Nucleus accumbens (tissue), 56 donors: ENCODE data around the gene COG7.
A peak's percentile ranks its signal among the peaks of the same experiment; 100 is the strongest.
"Not testable (repeated sequence)": the region's sequence is repeated elsewhere in the genome, so short reads cannot be mapped to it uniquely, and the experiment has no call there.

ENCODE experiments used
- DNase-seq, 56 donors: peaks; one replicate each; lab custom pipeline; 2025; lab: John Stamatoyannopoulos, UW

Gene COG7

DNA sequence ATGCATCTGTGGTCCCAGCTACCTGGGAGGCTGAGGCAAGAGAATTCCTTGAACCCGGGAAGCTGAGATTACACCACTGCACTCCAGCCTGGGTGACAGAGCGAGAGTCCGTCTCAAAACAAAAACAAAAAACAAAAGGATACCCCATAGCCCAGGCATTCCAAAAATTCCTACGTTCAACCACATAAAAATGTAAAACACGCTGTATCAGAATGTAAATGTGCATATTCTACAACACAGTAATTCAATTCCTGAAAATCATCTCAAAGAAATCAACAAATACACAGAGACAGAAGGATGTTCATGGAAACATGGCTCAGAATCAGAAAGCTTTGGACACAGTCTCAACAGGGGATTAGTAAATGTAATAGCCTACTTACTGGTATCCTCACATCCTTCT lies 33.0 kb downstream of the COG7 start:
- DNase-seq: no peak

DNA sequence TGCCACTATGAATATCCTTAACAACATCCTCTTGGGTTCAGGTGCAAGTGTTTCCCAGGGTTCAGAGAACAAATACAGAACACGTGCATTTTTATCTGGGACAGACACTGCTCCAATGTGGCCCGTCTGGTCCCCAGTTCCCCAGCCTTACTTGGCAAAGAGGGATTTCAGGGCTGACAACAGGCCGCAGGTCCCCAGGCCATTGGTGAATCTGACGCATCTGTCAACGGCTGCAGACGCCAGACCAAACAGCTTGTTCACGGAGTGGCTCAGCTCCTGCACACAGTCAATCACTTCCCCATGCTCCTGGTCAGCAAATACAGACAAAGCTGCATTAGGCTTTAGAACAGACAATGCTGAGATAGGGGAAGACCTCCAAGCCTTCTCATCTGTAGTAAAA lies 36.2 kb downstream of the COG7 start:
- DNase-seq: no peak

GRCh38 chr16:23414731-23415130 lies 38.3 kb downstream of the COG7 start:
- DNase-seq: no peak

DNA sequence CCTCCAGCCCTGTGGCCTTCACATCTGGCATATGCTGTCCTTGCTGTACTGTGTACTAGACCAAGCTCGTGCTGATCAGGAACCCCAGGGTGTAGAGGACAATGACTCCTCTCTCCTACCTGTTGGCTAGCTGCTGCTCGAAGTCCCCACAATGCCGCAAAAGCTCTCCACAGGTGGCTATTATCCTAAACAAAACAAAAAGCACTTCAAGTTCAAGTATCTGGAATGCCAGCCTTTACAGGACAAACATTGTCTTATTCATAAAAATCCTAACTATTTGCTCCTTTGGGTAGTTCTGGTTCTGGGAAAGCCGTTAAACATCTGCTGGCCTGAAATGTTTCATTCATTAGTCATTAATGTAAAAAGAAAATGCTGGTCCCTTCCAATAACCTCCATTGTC lies 42.8 kb downstream of the COG7 start:
- DNase-seq: no peak

GRCh38 chr16:23409522-23409921 lies 43.5 kb downstream of the COG7 start:
- DNase-seq: no peak

DNA sequence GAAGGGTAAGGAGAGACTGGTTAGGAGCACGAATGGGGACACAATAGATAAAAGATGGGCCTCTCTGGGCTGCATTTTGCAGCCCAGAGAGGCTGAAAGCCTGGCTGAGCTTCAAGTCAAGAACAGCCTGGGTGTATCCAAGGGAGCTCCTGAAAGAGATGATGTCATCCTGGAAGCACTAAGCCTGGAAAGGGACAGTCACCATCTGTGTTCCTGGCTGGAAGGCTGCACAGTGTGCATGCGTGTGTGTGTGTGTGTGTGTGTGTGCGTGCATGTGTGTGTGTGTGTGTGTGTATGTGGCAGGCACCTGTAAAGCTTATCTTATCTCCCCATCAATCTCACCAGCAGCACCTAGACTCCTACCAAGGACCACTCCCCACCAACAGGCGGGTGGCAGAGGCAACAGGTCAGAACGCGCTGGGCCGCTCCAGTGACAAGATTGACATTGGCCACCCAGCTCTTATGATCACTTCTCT lies 44.1 kb downstream of the COG7 start:
- DNase-seq: peak in 12 of 56 donors; percentile 4 to 42 (median 10)

- no peak for DNase-seq
Measured at GRCh38 chr16:23408242-23408822, 44.7 kb downstream of the COG7 start.

DNA sequence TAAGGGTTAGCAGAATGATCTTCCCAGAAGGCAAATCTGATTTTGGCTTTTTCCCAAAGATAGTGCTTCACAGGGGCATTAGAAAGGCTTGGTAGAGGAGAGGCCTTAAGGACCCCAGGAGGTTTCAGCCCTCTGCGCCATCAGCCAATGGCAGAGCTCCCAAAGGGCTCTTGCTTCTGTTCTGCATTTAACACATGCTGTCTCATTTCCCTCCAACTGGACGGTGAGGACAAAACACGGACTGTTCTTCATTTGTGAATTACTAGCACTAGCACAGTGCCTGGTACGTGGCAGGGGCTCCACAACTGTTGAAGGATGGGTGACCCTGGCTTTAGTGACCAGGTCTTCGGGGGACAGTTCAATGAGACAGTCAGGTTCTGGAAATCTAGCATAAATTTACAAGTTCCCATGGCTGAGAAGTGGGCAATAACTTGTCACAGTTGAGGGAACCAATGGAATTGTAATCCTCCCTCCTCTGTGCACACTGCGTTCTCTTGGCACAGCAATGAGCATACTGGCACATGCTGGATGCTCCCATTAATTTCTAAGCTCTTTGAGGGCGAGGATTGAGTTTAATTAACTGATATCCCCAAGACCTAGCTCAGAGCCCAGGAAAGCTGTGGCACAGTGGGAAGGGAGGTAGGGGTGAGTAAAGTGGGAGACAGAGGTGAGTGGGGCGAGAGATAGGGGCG lies 45.4 kb downstream of the COG7 start:
- DNase-seq: no peak

GRCh38 chr16:23406546-23407240 lies 46.3 kb downstream of the COG7 start:
- DNase-seq: no peak

GRCh38 chr16:23406024-23406423 lies 47.0 kb downstream of the COG7 start:
- DNase-seq: no peak

- DNase-seq: no peak
Measured at GRCh38 chr16:23403547-23403946, 49.4 kb downstream of the COG7 start.

DNA sequence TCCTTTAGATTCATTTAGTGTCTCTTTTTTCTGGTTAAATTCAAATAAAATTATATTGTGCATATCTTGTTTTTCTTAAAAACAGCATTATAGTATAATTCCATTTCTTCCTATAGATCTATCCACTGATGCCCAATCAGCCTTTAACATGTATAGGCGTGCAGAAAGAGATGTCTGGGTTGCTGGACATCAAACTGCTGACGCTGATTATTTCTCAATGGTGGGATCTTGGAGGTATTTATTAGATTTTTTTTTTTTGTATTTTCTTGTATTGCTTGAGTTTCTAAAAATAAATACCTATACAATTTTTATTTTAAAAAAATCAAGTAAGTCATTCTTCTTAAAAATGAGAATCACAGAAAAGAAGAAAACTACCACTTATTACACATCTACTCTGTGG lies 50.9 kb downstream of the COG7 start:
- no peak for DNase-seq

- DNase-seq: no peak
Measured at GRCh38 chr16:23401139-23401538, 51.9 kb downstream of the COG7 start.

GRCh38 chr16:23400447-23400846 lies 52.5 kb downstream of the COG7 start:
- DNase-seq: not testable (repeated sequence)

DNA sequence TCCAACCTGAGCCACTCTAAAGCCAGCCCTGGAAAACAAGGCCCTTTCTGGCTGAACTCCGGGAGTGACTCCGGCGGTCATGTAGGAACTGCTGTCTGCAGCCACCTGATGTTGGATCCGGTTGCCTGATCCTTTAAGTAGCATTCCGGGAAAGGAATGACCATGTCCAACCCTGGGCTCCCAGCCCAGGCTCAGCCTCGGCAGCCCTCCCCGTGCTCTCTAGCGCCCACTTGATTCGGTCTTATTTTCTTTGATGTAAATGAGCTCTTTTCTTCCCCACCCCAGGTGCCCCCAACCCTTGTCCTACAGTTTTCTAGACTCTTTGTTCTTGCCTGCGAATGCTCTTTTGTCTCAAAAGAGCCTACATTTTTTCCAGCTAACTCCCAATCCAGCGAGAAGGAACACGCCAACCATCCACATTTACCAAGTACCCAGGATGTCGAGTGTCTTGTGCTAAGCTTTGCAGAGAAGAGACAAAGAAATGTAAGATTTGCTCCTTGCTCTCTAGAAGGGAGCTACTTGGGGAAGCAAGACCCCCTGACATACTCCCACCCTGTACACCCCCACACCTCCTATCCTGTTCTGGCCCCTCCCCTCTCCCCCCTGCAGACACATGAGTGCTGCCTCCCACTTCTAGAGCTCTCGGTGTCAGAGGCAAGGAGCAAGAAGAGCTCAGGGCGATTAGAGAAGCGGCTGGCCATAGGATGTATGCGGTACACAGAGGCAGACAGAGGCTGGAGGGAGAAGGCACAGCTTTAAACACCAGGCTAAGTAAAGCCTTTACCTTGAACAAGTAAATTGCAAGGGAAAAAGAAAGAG lies 53.8 kb downstream of the COG7 start:
- DNase-seq: peak in 13 of 56 donors; percentile 0 to 33 (median 17)

- no peak for DNase-seq
Measured at GRCh38 chr16:23397464-23397863, 55.5 kb downstream of the COG7 start.

DNA sequence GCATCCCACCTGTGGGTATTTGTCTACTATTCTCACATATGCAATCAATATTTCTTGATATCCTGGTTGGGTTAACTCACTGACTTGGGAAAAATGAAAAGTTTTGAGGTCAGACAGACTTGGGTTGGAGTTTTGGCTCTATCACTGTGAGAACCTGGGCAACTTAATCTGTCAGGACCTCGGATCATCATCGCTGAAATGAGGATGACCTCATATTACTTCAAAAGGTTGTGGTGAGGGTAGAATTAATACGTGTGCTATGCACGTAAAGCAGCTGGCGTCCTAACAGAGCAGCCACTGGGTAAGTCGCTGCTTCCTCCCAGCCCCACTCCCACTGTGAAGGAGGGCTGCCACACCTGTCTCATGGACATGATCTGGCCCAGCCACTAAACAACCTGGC lies 57.3 kb downstream of the COG7 start:
- DNase-seq: no peak

DNA sequence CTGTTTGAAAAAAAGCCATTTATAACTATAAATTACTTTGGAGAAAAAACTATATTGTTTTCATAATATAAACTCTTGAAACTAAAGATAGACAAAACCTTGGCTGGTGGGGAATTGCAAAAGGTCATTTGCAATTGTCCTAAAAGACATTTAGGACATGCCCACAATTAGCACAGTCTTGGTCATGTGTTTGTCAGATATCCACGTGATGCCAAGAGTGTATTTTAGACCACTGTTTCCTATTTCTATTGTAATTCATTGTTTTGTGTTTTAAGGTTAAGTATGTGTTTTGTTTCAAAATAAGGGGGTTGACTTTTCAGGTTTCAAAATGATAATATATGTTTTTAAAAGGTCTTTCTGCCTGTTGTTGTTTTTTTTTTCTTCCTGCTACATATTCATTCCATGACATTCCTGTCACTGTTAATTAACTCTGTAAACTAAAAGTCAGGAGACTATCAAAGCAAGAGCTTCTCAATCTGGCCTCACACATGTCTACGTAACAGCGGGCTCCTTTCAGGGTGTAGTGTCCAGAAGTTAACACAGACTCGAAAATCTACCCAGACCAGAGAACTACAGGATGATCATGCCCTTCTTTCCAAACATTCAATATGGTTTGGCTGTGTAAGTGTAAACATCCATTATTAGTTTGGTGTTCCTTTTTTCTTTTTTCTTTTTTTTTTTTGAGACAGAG lies 58.7 kb downstream of the COG7 start:
- no peak for DNase-seq

- DNase-seq: no peak
Measured at GRCh38 chr16:23392223-23392600, 60.8 kb downstream of the COG7 start.
